GM12891 (cell line): ENCODE results near the gene PDE1A.

ENCODE experiments used
- DNase-seq: peaks from one replicate; pipeline ENCODE4 v3.0.0; 2011; ENCODE audit warnings: low spot score; ENCODE audit not compliant: insufficient read length
- FAIRE-seq: peaks from 2 replicates; lab custom pipeline; 2011; peaks lifted over from hg19 to GRCh38; lab: Jason Lieb, UNC
- PAX5 ChIP-seq: IDR thresholded peaks from 2 replicates; pipeline ENCODE4 v1.6.1; 2011; ENCODE audit warnings: low read length, moderate library complexity, mild to moderate bottlenecking; ENCODE audit not compliant: insufficient read depth, severe bottlenecking
- POLR2A ChIP-seq: IDR thresholded peaks from 2 replicates; pipeline ENCODE4 v1.6.1; 2011; ENCODE audit warnings: low read depth, low read length, control low read depth
- POLR2AphosphoS5 ChIP-seq: IDR thresholded peaks from 2 replicates; pipeline ENCODE4 v1.6.1; 2011; ENCODE audit warnings: low read depth, low read length, control low read depth
- POU2F2 ChIP-seq: IDR thresholded peaks from 2 replicates; pipeline ENCODE4 v1.6.1; 2011; ENCODE audit warnings: low read depth, mild to moderate bottlenecking, control low read depth, low read length, moderate library complexity
- SPI1 ChIP-seq: IDR thresholded peaks from 2 replicates; pipeline ENCODE4 v1.6.1; 2011; ENCODE audit warnings: low read depth, low read length, control low read depth
- TAF1 ChIP-seq: IDR thresholded peaks from 2 replicates; pipeline ENCODE4 v1.6.1; 2011; ENCODE audit warnings: low read depth, low read length, control low read depth

The PDE1A gene

GRCh38 chr2:182330451-182331305 is 96.2 kb downstream of the PDE1A start:
- FAIRE-seq (no peak), DNase-seq (no peak)
- TF ChIP-seq POU2F2: no peak
- TF ChIP-seq TAF1: no peak
- no peak for TF ChIP-seq PAX5
- TF ChIP-seq SPI1: no peak
- no peak for TF ChIP-seq POLR2A
- TF ChIP-seq POLR2AphosphoS5: no peak

GRCh38 chr2:182324665-182325064 is 102.2 kb downstream of the PDE1A start:
- DNase-seq (no peak), FAIRE-seq (no peak)
- no peak for TF ChIP-seq POLR2A
- TF ChIP-seq TAF1: no peak

- DNase-seq (no peak), FAIRE-seq (no peak)
Measured at GRCh38 chr2:182321096-182321495, 105.7 kb downstream of the PDE1A start.

GRCh38 chr2:182319556-182320505 is 107.0 kb downstream of the PDE1A start:
- TF ChIP-seq PAX5 (no peak), POU2F2 (no peak), TAF1 (no peak), POLR2A (no peak), SPI1 (no peak), POLR2AphosphoS5 (no peak)
- no peak for DNase-seq
- FAIRE-seq: no peak

More at GRCh38 chr2:182321096-182321495, 105.7 kb downstream of the PDE1A start:
- no peak for TF ChIP-seq POLR2AphosphoS5
- no peak for TF ChIP-seq TAF1
- no peak for TF ChIP-seq PAX5
- TF ChIP-seq POLR2A: no peak
- no peak for TF ChIP-seq POU2F2
- no peak for TF ChIP-seq SPI1

GRCh38 chr2:182318466-182319220 is 108.2 kb downstream of the PDE1A start:
- FAIRE-seq (no peak), DNase-seq (no peak)
- TF ChIP-seq PAX5 (no peak), TAF1 (no peak), POU2F2 (no peak), SPI1 (no peak), POLR2AphosphoS5 (no peak)

- no peak for FAIRE-seq
- TF ChIP-seq PAX5 (no peak), POLR2A (no peak), POLR2AphosphoS5 (no peak), SPI1 (no peak), POU2F2 (no peak), TAF1 (no peak)
- no peak for DNase-seq
Measured at GRCh38 chr2:182316950-182317349, 109.9 kb downstream of the PDE1A start.

GRCh38 chr2:182302972-182303371 is 123.9 kb downstream of the PDE1A start:
- DNase-seq (no peak), FAIRE-seq (no peak)

GRCh38 chr2:182302174-182302573 is 124.7 kb downstream of the PDE1A start:
- TF ChIP-seq PAX5 (no peak), POLR2A (no peak), TAF1 (no peak), POU2F2 (no peak), SPI1 (no peak), POLR2AphosphoS5 (no peak)
- DNase-seq (no peak), FAIRE-seq (no peak)

More at GRCh38 chr2:182302972-182303371, 123.9 kb downstream of the PDE1A start:
- TF ChIP-seq POU2F2 (no peak), TAF1 (no peak), POLR2A (no peak), POLR2AphosphoS5 (no peak), PAX5 (no peak), SPI1 (no peak)

GRCh38 chr2:182301093-182301492 is 125.7 kb downstream of the PDE1A start:
- TF ChIP-seq POLR2A (no peak), TAF1 (no peak), SPI1 (no peak), POLR2AphosphoS5 (no peak), PAX5 (no peak), POU2F2 (no peak)
- DNase-seq: no peak
- no peak for FAIRE-seq
